K562 (cell line): ENCODE data around the gene ATP6V0A1. TPM values are rescaled to one million over a fixed set of nuclear protein-coding genes. Genes with fewer than 3 reads are reported as not detected.
A peak's percentile ranks its signal among the peaks of the same experiment; 100 is the strongest.

Experiments used
- ATAC-seq: fragments of 200-7000 bp; cut with Tn5 transposase; 3 replicates; pipeline ENCODE4 v1.9.1; 2020; ENCODE audit warnings: moderate library complexity
- BruUV-seq: library from RNA; stranded (reverse); fragments of 400-500 nt; replicated peaks from 2 replicates; lab custom pipeline; 2021; lab: Mats Ljungman, UMichigan
- CTCF ChIA-PET: fragments of 300-600 bp; formaldehyde crosslinking; extraction: SDS; loops from one replicate; lab custom pipeline; 2021; ENCODE audit warnings: low intra/inter-chr PET ratio; lab: Yijun Ruan, JAX
- POLR2A ChIA-PET: fragments of 300-600, 350-650 bp; sonication (Branson Sonifier 250); formaldehyde crosslinking; extraction: SDS; loops from one replicate; lab custom pipeline; 2021; ENCODE audit warnings: antibody characterized with exemption, inconsistent platforms; lab: Yijun Ruan, JAX
- DNase-seq, 4 experiments: peaks; one replicate each; pipeline versions ENCODE4 v3.0.0 to v3.0.0-alpha.2; 2011 to 2018; ENCODE audit warnings: low spot score in 3 of 4, mixed read lengths in 3 of 4; ENCODE audit errors: extremely low read depth in 1 of 4
- FAIRE-seq: peaks from 2 replicates; lab custom pipeline; 2011; peaks lifted over from hg19 to GRCh38; lab: Jason Lieb, UNC
- H2AFZ ChIP-seq: 2 replicates; pipeline ENCODE4 v1.6.0; 2011; ENCODE audit warnings: low read depth, low read length, control low read depth, inconsistent platforms
- H3K27ac ChIP-seq: fragments of 200-600 bp; 3 replicates; pipeline ENCODE4 v1.8.0; 2011; ENCODE audit warnings: low read depth, mild to moderate bottlenecking, control low read depth, inconsistent platforms, low read length, moderate library complexity, mixed read lengths; ENCODE audit errors: extremely low read depth
- H3K27me3 ChIP-seq, 2 experiments: fragments of 300-600 bp in 1 of 2; 2 replicates in 1 of 2; 3 replicates in 1 of 2; pipeline versions ENCODE4 v1.6.0 to v1.8.0; 2011; ENCODE audit warnings: inconsistent platforms in 2 of 2, low read length in 2 of 2, mild to moderate bottlenecking in 1 of 2, mixed read lengths in 1 of 2, moderate library complexity in 1 of 2; ENCODE audit not compliant: control insufficient read depth in 2 of 2, insufficient read depth in 2 of 2
- H3K36me3 ChIP-seq: fragments of 300-600 bp; 3 replicates; pipeline ENCODE4 v1.8.0; 2011; ENCODE audit warnings: mild to moderate bottlenecking, low read length, inconsistent platforms; ENCODE audit not compliant: control insufficient read depth, insufficient read depth
- H3K4me1 ChIP-seq, 2 experiments: fragments of 200-600 bp in 1 of 2; replicated peaks in 1 of 2; 2 replicates in 1 of 2; 3 replicates in 1 of 2; pipeline versions ENCODE4 v1.5.1 to v1.8.0; 2011; ENCODE audit warnings: inconsistent platforms in 2 of 2, low read length in 2 of 2, mild to moderate bottlenecking in 1 of 2, mixed read lengths in 1 of 2, moderate library complexity in 1 of 2; ENCODE audit not compliant: control insufficient read depth in 2 of 2, insufficient read depth in 2 of 2
- H3K4me2 ChIP-seq: 2 replicates; pipeline ENCODE4 v1.6.1; 2011; ENCODE audit warnings: low read length, control low read depth, inconsistent platforms, mixed read lengths; ENCODE audit not compliant: insufficient read depth
- H3K4me3 ChIP-seq: fragments of 200-600 bp; sonication (generic), shearing (Covaris generic); 2 replicates; pipeline ENCODE4 v1.5.1; 2016; ENCODE audit warnings: control low read depth, inconsistent platforms
- H3K79me2 ChIP-seq: fragments of 200-600 bp; 3 replicates; pipeline ENCODE4 v1.8.0; 2011; ENCODE audit warnings: low read length, inconsistent platforms; ENCODE audit not compliant: control insufficient read depth, insufficient read depth
- H3K9ac ChIP-seq, 2 experiments: 2 replicates each; pipeline versions ENCODE4 v1.6.0 to v1.6.1; 2011; ENCODE audit warnings: low read depth in 2 of 2, low read length in 2 of 2, control low read depth in 1 of 2, inconsistent platforms in 1 of 2, mild to moderate bottlenecking in 1 of 2, mixed read lengths in 1 of 2; ENCODE audit not compliant: insufficient read depth in 1 of 2
- H3K9me1 ChIP-seq: one replicate; pipeline ENCODE4 v1.6.0; 2011; ENCODE audit warnings: inconsistent platforms, mild to moderate bottlenecking, low read length, moderate library complexity; ENCODE audit not compliant: control insufficient read depth, insufficient read depth
- H3K9me3 ChIP-seq: replicated peaks from 2 replicates; pipeline ENCODE4 v1.5.1; 2011; ENCODE audit warnings: low read depth, low read length, inconsistent platforms; ENCODE audit not compliant: control insufficient read depth, insufficient read depth
- H4K20me1 ChIP-seq: replicated peaks from 2 replicates; pipeline ENCODE4 v1.6.1; 2011; ENCODE audit warnings: low read length, inconsistent platforms, mixed read lengths; ENCODE audit not compliant: control insufficient read depth, insufficient read depth
- ARID2 ChIP-seq: fragments of 450-650 bp; IDR thresholded peaks from 2 replicates; pipeline ENCODE4 v1.6.1; 2017; ENCODE audit warnings: antibody characterized with exemption, mild to moderate bottlenecking
- ATF1 ChIP-seq, 2 experiments: fragments of 450-650 bp in 1 of 2; IDR thresholded peaks; 2 replicates each; pipeline ENCODE4 v1.6.1; 2016; ENCODE audit warnings: missing compliant biosample characterization in 1 of 2, missing genetic modification characterization in 1 of 2
- CTCFL ChIP-seq: IDR thresholded peaks from 2 replicates; pipeline ENCODE4 v1.6.1; 2011; ENCODE audit warnings: borderline replicate concordance, low read depth, mild to moderate bottlenecking, moderate library complexity, low read length; ENCODE audit not compliant: insufficient read depth, poor library complexity, severe bottlenecking
- GTF2E2 ChIP-seq: fragments of 200-800 bp; sonication (Bioruptor generic); IDR thresholded peaks from 2 replicates; pipeline ENCODE4 v1.6.1; 2016; ENCODE audit warnings: missing genetic modification characterization, missing compliant biosample characterization
- HBP1 ChIP-seq: fragments of 450-650 bp; formaldehyde crosslinking; IDR thresholded peaks from 2 replicates; pipeline ENCODE4 v1.4.0; 2022; ENCODE audit warnings: missing genetic modification characterization
- HDAC6 ChIP-seq: IDR thresholded peaks from 2 replicates; pipeline ENCODE4 v1.6.1; 2012; ENCODE audit warnings: low read depth, mild to moderate bottlenecking, control low read depth, inconsistent platforms, low read length, moderate library complexity
- SLC30A9 ChIP-seq: fragments of 250-450 bp; sonication (Bioruptor Pico); IDR thresholded peaks from 2 replicates; pipeline ENCODE4 v1.8.0; 2022; ENCODE audit warnings: mild to moderate bottlenecking, moderate library complexity
- SMC3 ChIP-seq: conservative IDR thresholded peaks from 2 replicates; pipeline ENCODE4 v1.6.1; 2011; ENCODE audit warnings: low read depth, low read length, improper control_type of control experiment; ENCODE audit not compliant: insufficient read depth
- SREBF2 ChIP-seq: sonication (generic); formaldehyde crosslinking; IDR thresholded peaks from 2 replicates; pipeline ENCODE4 v1.4.0; 2020; ENCODE audit warnings: mild to moderate bottlenecking, missing genetic modification reagents
- VEZF1 ChIP-seq: fragments of 200-800 bp; sonication (Bioruptor generic); IDR thresholded peaks from 2 replicates; pipeline ENCODE4 v1.6.1; 2017; ENCODE audit warnings: missing genetic modification characterization, missing compliant biosample characterization
- ZKSCAN1 ChIP-seq: fragments of 150-350 bp; IDR thresholded peaks from 2 replicates; pipeline ENCODE4 v1.6.1; 2016; ENCODE audit warnings: low read depth, low read length
- ZNF175 ChIP-seq: fragments of 200-800 bp; sonication (Bioruptor generic); IDR thresholded peaks from 2 replicates; pipeline ENCODE4 v1.6.1; 2016; ENCODE audit warnings: low read depth, mild to moderate bottlenecking, missing genetic modification characterization, missing compliant biosample characterization
- ZNF280B ChIP-seq: fragments of 250-450 bp; sonication (Bioruptor Pico); IDR thresholded peaks from 2 replicates; pipeline ENCODE4 v1.5.1; 2021; ENCODE audit warnings: mild to moderate bottlenecking
- ZNF316 ChIP-seq: fragments of 450-650 bp; IDR thresholded peaks from 2 replicates; pipeline ENCODE4 v1.6.1; 2016
- WGBS: fragments of 100-300 bp; shearing (Covaris generic); methylation state at CpG from one replicate; pipeline ENCODE4 v1.1.6; 2016; ENCODE audit warnings: low coverage, mixed read lengths; ENCODE audit not compliant: insufficient coverage; ENCODE audit errors: missing lambda C conversion rate; 5-methylcytosine and 5-hydroxymethylcytosine counted together
- in situ Hi-C: fragments of 300-500 bp; cut with MboI; formaldehyde crosslinking; loops from 4 replicates; pipeline ENCODE4 v1.15.0; 2018; ENCODE audit warnings: inconsistent platforms, mixed read lengths
- intact Hi-C: fragments of 100-400 bp; cut with micrococcal nuclease; formaldehyde crosslinking; loops from 2 replicates; pipeline ENCODE4 v1.14.2; 2022
- polyA plus RNA-seq, 8 experiments: library from polyadenylated mRNA; depleted of rRNA in 4 of 8; stranded (reverse) in 5 of 8; unstranded in 3 of 8; fragments of >200 nt; fragmentation: Nextera tagmentation in 2 of 8; fragmentation: Illumina TruSeq in 1 of 8; extraction: Ambion mirVana in 2 of 8; extraction: Trizol in 1 of 8; gene quantifications; 2 replicates each; pipeline versions ENCODE4 v1.2.1 to v1.2.3, GENCODE V29; 2011 to 2014; ENCODE audit warnings: inconsistent platforms in 1 of 8, missing spikeins in 1 of 8
- total RNA-seq, 7 experiments: library from RNA; depleted of rRNA in 6 of 7; stranded (reverse); fragments of >200 nt in 6 of 7; fragmentation: Illumina TruSeq in 2 of 7; extraction: Trizol in 2 of 7; gene quantifications; 2 replicates each; pipeline versions ENCODE4 v1.2.1 to v1.2.3, GENCODE V29; 2011 to 2021; ENCODE audit warnings: low replicate concordance in 1 of 7

Gene ATP6V0A1
- total and polyA plus RNA-seq, 9 of the 15 experiments (the other 6 are each of a cell fraction or from before 2014, with no cell fraction given) = 11.8 to 158 (median 75.5) TPM

GRCh38 chr17:42553161-42553818 is 94.6 kb downstream of the ATP6V0A1 start:
- no peaks in the 10 kb centered on the region for H3K9me3 ChIP-seq
- H3K27ac ChIP-seq = peak overlapping the region; percentile 91
- peak overlapping the region; percentile 74 for H2AFZ ChIP-seq
- H3K36me3 ChIP-seq = peaks cover 4% of the 10 kb centered on the region; the same call in 1 of the 3 replicates
- peak overlapping the region; percentile 66 to 100 for H3K9ac ChIP-seq
- H4K20me1 ChIP-seq = no peaks in the 10 kb centered on the region
- DNase-seq (peak; percentile 76 to 91 (median 81)), FAIRE-seq (peak; percentile 88), ATAC-seq (peak; percentile 91)
- ChIA-PET POLR2A (interaction anchor here (0.5 to 1.2 kb wide), 2 partner anchors 17 to 28 kb away, joined by 3 read pairs; partner anchors contain the start of gene NAGLU), CTCF (no interaction called here)
- H3K9me1 ChIP-seq = no peaks in the 10 kb centered on the region
- peak overlapping the region; percentile 87 for H3K4me3 ChIP-seq
- H3K4me2 ChIP-seq = peak overlapping the region; percentile 96
- 13% methylated on average over 32 of the region's 45 CpGs for WGBS
- no peaks in the 10 kb centered on the region for H3K27me3 ChIP-seq
- H3K4me1 ChIP-seq = peaks cover 18 to 37% of the 10 kb centered on the region in 2 experiments; a peak in 4 of 5 replicates
- intact Hi-C loops = no loop called here
- no TSS peak for BruUV-seq
- peaks cover 26% of the 10 kb centered on the region for H3K79me2 ChIP-seq
- in situ Hi-C loops = no loop called here
- 0 out of 2 replicates have a peak, but pooled peaks have one; percentile 36 for TF ChIP-seq SMC3
- TF ChIP-seq SREBF2 = peak; percentile 54; the same call in 1 of the 2 replicates
- no peak for TF ChIP-seq HDAC6
- TF ChIP-seq ZNF316 = no peak
- peak; percentile 53; the same call in 1 of the 2 replicates for TF ChIP-seq ZKSCAN1
- no peak for TF ChIP-seq ZNF175 (CRISPR knock-in tag)
- TF ChIP-seq ARID2 = no peak
- TF ChIP-seq CTCFL = peak; percentile 40
- TF ChIP-seq SLC30A9 (CRISPR knock-in tag) = no peak
- no peak for TF ChIP-seq GTF2E2 (tag)
- 0 out of 2 replicates have a peak, but pooled peaks have one; percentile 43 for TF ChIP-seq HBP1
- peak; percentile 36; the same call in 1 of the 2 replicates for TF ChIP-seq VEZF1 (CRISPR knock-in tag)
- no peak for TF ChIP-seq ATF1 (CRISPR knock-in tag; IDR thresholded peaks at IDR 0.05)
- peak; percentile 65 for TF ChIP-seq ATF1 (tag; IDR thresholded peaks at IDR 0.05)
- TF ChIP-seq ZNF280B (CRISPR knock-in tag) = no peak
